ENCODE data around the gene ZNF410. TPM values are rescaled to one million over a fixed set of nuclear protein-coding genes. Genes with fewer than 3 reads are reported as not detected.

ZNF410 gene
- total RNA-seq, 2 donors from 2014 or later: 34.2 to 40.7 TPM

GRCh38 chr14:73873660-73874059 lies 13.0 kb upstream of the ZNF410 start:
- no peak overlapping the region for H3K27ac Mint-ChIP-seq
- H3K9me3 Mint-ChIP-seq: no peaks in the 10 kb centered on the region
- WGBS, 2 experiments (ENCODE audit: insufficient coverage in 1 of 2, insufficient read length in 1 of 2): 97 to 100% methylated on average over 2 to 3 of the region's 3 CpGs
- Histone ChIP-seq H3K36me3 (ENCODE audit: control insufficient read depth, insufficient read depth, low read length) (peaks cover 18% of the 10 kb centered on the region), H3K4me1 (ENCODE audit: control insufficient read depth, insufficient read depth, low read length) (no peaks in the 10 kb centered on the region), H3K27ac (ENCODE audit: low read depth, low read length) (no peak overlapping the region), H3K27me3 (ENCODE audit: control insufficient read depth, insufficient read depth, low read length, poor library complexity, severe bottlenecking) (no peaks in the 10 kb centered on the region), H3K9me3 (ENCODE audit: control insufficient read depth, low read length) (no peaks in the 10 kb centered on the region), H3K4me3 (ENCODE audit: low read length) (no peak overlapping the region), H3K9ac (ENCODE audit: extremely low read depth, low read length, poor library complexity, severe bottlenecking) (no peak overlapping the region)
- H3K27me3 Mint-ChIP-seq (ENCODE audit: insufficient read depth): no peaks in the 10 kb centered on the region
- H3K4me1 Mint-ChIP-seq: no peaks in the 10 kb centered on the region
- TF ChIP-seq CTCF (conservative IDR thresholded peaks at IDR 0.05): no peak
- no peak overlapping the region for H3K4me3 Mint-ChIP-seq
- no peak for DNase-seq
- H3K36me3 Mint-ChIP-seq (ENCODE audit: low read depth): peaks cover 7% of the 10 kb centered on the region

GRCh38 chr14:73877790-73878189 lies 8.9 kb upstream of the ZNF410 start:
- Mint-ChIP-seq H3K4me3 (no peak overlapping the region), H3K9me3 (no peaks in the 10 kb centered on the region), H3K36me3 (ENCODE audit: low read depth) (peaks cover 9% of the 10 kb centered on the region), H3K27ac (no peak overlapping the region), H3K27me3 (ENCODE audit: insufficient read depth) (no peaks in the 10 kb centered on the region), H3K4me1 (no peaks in the 10 kb centered on the region)
- H3K9me3 ChIP-seq (ENCODE audit: control insufficient read depth, low read length): no peaks in the 10 kb centered on the region
- H3K9ac ChIP-seq (ENCODE audit: extremely low read depth, low read length, poor library complexity, severe bottlenecking): no peak overlapping the region
- no peak for TF ChIP-seq CTCF (conservative IDR thresholded peaks at IDR 0.05)
- H3K4me1 ChIP-seq (ENCODE audit: control insufficient read depth, insufficient read depth, low read length): no peaks in the 10 kb centered on the region
- DNase-seq: no peak
- H3K27ac ChIP-seq (ENCODE audit: low read depth, low read length): no peak overlapping the region
- WGBS, 2 experiments (ENCODE audit: insufficient coverage in 1 of 2, insufficient read length in 1 of 2): 92 to 95% methylated on average over 3 of the region's 3 CpGs
- no peaks in the 10 kb centered on the region for H3K27me3 ChIP-seq (ENCODE audit: control insufficient read depth, insufficient read depth, low read length, poor library complexity, severe bottlenecking)
- H3K36me3 ChIP-seq (ENCODE audit: control insufficient read depth, insufficient read depth, low read length): peaks cover 23% of the 10 kb centered on the region
- H3K4me3 ChIP-seq (ENCODE audit: low read length): no peak overlapping the region

- 88 to 95% methylated on average over 6 of the region's 6 CpGs for WGBS, 2 experiments (ENCODE audit: insufficient coverage in 1 of 2, insufficient read length in 1 of 2)
- H3K9ac ChIP-seq (ENCODE audit: extremely low read depth, low read length, poor library complexity, severe bottlenecking): no peak overlapping the region
- Mint-ChIP-seq H3K36me3 (ENCODE audit: low read depth) (peaks cover 9% of the 10 kb centered on the region), H3K4me1 (no peaks in the 10 kb centered on the region), H3K9me3 (no peaks in the 10 kb centered on the region), H3K4me3 (no peak overlapping the region), H3K27ac (no peak overlapping the region), H3K27me3 (ENCODE audit: insufficient read depth) (no peaks in the 10 kb centered on the region)
- no peak for DNase-seq
- H3K36me3 ChIP-seq (ENCODE audit: control insufficient read depth, insufficient read depth, low read length): peaks cover 27% of the 10 kb centered on the region
- H3K9me3 ChIP-seq (ENCODE audit: control insufficient read depth, low read length): no peaks in the 10 kb centered on the region
- TF ChIP-seq CTCF (conservative IDR thresholded peaks at IDR 0.05): no peak
- H3K27me3 ChIP-seq (ENCODE audit: control insufficient read depth, insufficient read depth, low read length, poor library complexity, severe bottlenecking): no peaks in the 10 kb centered on the region
- no peak overlapping the region for H3K4me3 ChIP-seq (ENCODE audit: low read length)
- no peak overlapping the region for H3K27ac ChIP-seq (ENCODE audit: low read depth, low read length)
- H3K4me1 ChIP-seq (ENCODE audit: control insufficient read depth, insufficient read depth, low read length): no peaks in the 10 kb centered on the region
Measured at GRCh38 chr14:73878436-73878835, 8.2 kb upstream of the ZNF410 start.

All from endodermal cell (in vitro differentiated cells).